ENCODE results near the gene NACAD. TPM values are rescaled to one million over a fixed set of nuclear protein-coding genes. Genes with fewer than 3 reads are reported as not detected.
"Not testable (repeated sequence)": the region's sequence is repeated elsewhere in the genome, so short reads cannot be mapped to it uniquely, and the experiment has no call there.

Gene NACAD
- total and polyA plus RNA-seq, 2 experiments from 2014 or later = 1.4 to 3.9 TPM

- H3K79me2 ChIP-seq = peaks cover 53% of the 10 kb centered on the region
- H3K27ac ChIP-seq = peak overlapping the region; percentile 38
- peak overlapping the region; percentile 62 for H3K4me2 ChIP-seq
- peaks cover 7% of the 10 kb centered on the region for H3K4me1 ChIP-seq (ENCODE audit: insufficient read depth)
- TF ChIP-seq EZH2 (IDR thresholded peaks at IDR 0.05; ENCODE audit: borderline replicate concordance) = no peak
- TF ChIP-seq CTCF (IDR thresholded peaks at IDR 0.05; ENCODE audit: poor library complexity) = no peak
- no peak for TF ChIP-seq EZH2phosphoT487 (IDR thresholded peaks at IDR 0.05; ENCODE audit: low read depth, severe bottlenecking, unreplicated experiment)
- 59% methylated on average over 3 of the region's 3 CpGs for WGBS (ENCODE audit: low lambda C conversion rate, missing lambda C conversion rate)
- H3K9me3 ChIP-seq (ENCODE audit: low read depth) = no peaks in the 10 kb centered on the region
- H4K20me1 ChIP-seq (ENCODE audit: insufficient read depth, poor library complexity, severe bottlenecking) = peaks cover 17% of the 10 kb centered on the region
- H2AFZ ChIP-seq = no peak overlapping the region
- H3K27me3 ChIP-seq = no peaks in the 10 kb centered on the region
- H3K4me3 ChIP-seq = no peak overlapping the region
- no peak for DNase-seq (ENCODE audit: low spot score)
- H3K36me3 ChIP-seq (replicated peaks; ENCODE audit: insufficient read depth, low read depth) = no peaks in the 10 kb centered on the region
- H3K9me2 ChIP-seq (replicated peaks; ENCODE audit: insufficient read depth) = no peaks in the 10 kb centered on the region
Measured at GRCh38 chr7:45036317-45036716, 52.5 kb downstream of the NACAD start.

- Histone ChIP-seq H4K20me1 (ENCODE audit: insufficient read depth, poor library complexity, severe bottlenecking) (peaks cover 17% of the 10 kb centered on the region), H3K4me3 (no peak overlapping the region), H3K79me2 (peaks cover 54% of the 10 kb centered on the region)
Measured at GRCh38 chr7:45035893-45036292, 52.9 kb downstream of the NACAD start.

GRCh38 chr7:45035371-45035770 is 53.4 kb downstream of the NACAD start:
- H3K9me3 ChIP-seq (ENCODE audit: low read depth) = no peaks in the 10 kb centered on the region
- no peak overlapping the region for H3K4me3 ChIP-seq
- H4K20me1 ChIP-seq (ENCODE audit: insufficient read depth, poor library complexity, severe bottlenecking) = peaks cover 17% of the 10 kb centered on the region
- H2AFZ ChIP-seq = no peak overlapping the region
- no peak overlapping the region for H3K27ac ChIP-seq
- 92% methylated on average over 5 of the region's 5 CpGs for WGBS (ENCODE audit: low lambda C conversion rate, missing lambda C conversion rate)
- TF ChIP-seq EZH2 (IDR thresholded peaks at IDR 0.05; ENCODE audit: borderline replicate concordance) (no peak), EZH2phosphoT487 (IDR thresholded peaks at IDR 0.05; ENCODE audit: low read depth, severe bottlenecking, unreplicated experiment) (no peak), CTCF (IDR thresholded peaks at IDR 0.05; ENCODE audit: poor library complexity) (no peak)
- peaks cover 59% of the 10 kb centered on the region for H3K79me2 ChIP-seq
- no peaks in the 10 kb centered on the region for H3K36me3 ChIP-seq (replicated peaks; ENCODE audit: insufficient read depth, low read depth)
- DNase-seq (ENCODE audit: low spot score) = no peak
- no peaks in the 10 kb centered on the region for H3K27me3 ChIP-seq
- H3K4me2 ChIP-seq = no peak overlapping the region
- H3K4me1 ChIP-seq (ENCODE audit: insufficient read depth) = peaks cover 7% of the 10 kb centered on the region
- H3K9me2 ChIP-seq (replicated peaks; ENCODE audit: insufficient read depth) = no peaks in the 10 kb centered on the region

More at GRCh38 chr7:45035893-45036292, 52.9 kb downstream of the NACAD start:
- 73% methylated on average over 6 of the region's 6 CpGs for WGBS (ENCODE audit: low lambda C conversion rate, missing lambda C conversion rate)
- peaks cover 7% of the 10 kb centered on the region for H3K4me1 ChIP-seq (ENCODE audit: insufficient read depth)
- H3K9me2 ChIP-seq (replicated peaks; ENCODE audit: insufficient read depth) = no peaks in the 10 kb centered on the region
- no peaks in the 10 kb centered on the region for H3K36me3 ChIP-seq (replicated peaks; ENCODE audit: insufficient read depth, low read depth)
- no peaks in the 10 kb centered on the region for H3K27me3 ChIP-seq
- no peak overlapping the region for H2AFZ ChIP-seq
- peak overlapping the region; percentile 62 for H3K4me2 ChIP-seq
- TF ChIP-seq CTCF (IDR thresholded peaks at IDR 0.05; ENCODE audit: poor library complexity) = no peak
- no peak for TF ChIP-seq EZH2 (IDR thresholded peaks at IDR 0.05; ENCODE audit: borderline replicate concordance)
- TF ChIP-seq EZH2phosphoT487 (IDR thresholded peaks at IDR 0.05; ENCODE audit: low read depth, severe bottlenecking, unreplicated experiment) = no peak
- peak overlapping the region; percentile 38 for H3K27ac ChIP-seq
- no peak for DNase-seq (ENCODE audit: low spot score)
- H3K9me3 ChIP-seq (ENCODE audit: low read depth) = no peaks in the 10 kb centered on the region

- peaks cover 64% of the 10 kb centered on the region for H3K79me2 ChIP-seq
- not testable (repeated sequence) for H3K27ac ChIP-seq; H3K9me2 ChIP-seq (replicated peaks; ENCODE audit: insufficient read depth); H3K4me1 ChIP-seq (ENCODE audit: insufficient read depth); H2AFZ ChIP-seq; DNase-seq (ENCODE audit: low spot score); H3K4me3 ChIP-seq; H3K4me2 ChIP-seq; H3K9me3 ChIP-seq (ENCODE audit: low read depth); H3K27me3 ChIP-seq; H3K36me3 ChIP-seq (replicated peaks; ENCODE audit: insufficient read depth, low read depth)
- 99% methylated on average over 5 of the region's 5 CpGs for WGBS (ENCODE audit: low lambda C conversion rate, missing lambda C conversion rate)
- peaks cover 17% of the 10 kb centered on the region for H4K20me1 ChIP-seq (ENCODE audit: insufficient read depth, poor library complexity, severe bottlenecking)
Measured at GRCh38 chr7:45034710-45035109, 54.1 kb downstream of the NACAD start.
